Esophagus squamous epithelium (tissue), 5 donors: ENCODE results near the gene JAZF1. TPM values are rescaled to one million over a fixed set of nuclear protein-coding genes. Genes with fewer than 3 reads are reported as not detected.

Experiments
- DNase-seq: peaks from one replicate; lab custom pipeline; 2025; lab: John Stamatoyannopoulos, UW
- H3K27ac ChIP-seq, 4 donors: fragments of 200-600 bp; sonication (generic); one replicate each; pipeline ENCODE4 v1.5.1; 2016 to 2019; ENCODE audit warnings: mild to moderate bottlenecking in 1 of 4
- H3K27me3 ChIP-seq, 4 donors: fragments of 200-600 bp; sonication (generic); 1 replicate in 3 of 4; 2 replicates in 1 of 4; pipeline versions ENCODE4 v1.5.1 to v1.6.0; 2017 to 2021; ENCODE audit warnings: antibody characterized with exemption in 1 of 4
- H3K36me3 ChIP-seq, 3 donors: fragments of 200-600 bp; sonication (generic); one replicate each; pipeline ENCODE4 v1.5.1; 2016 to 2019
- H3K4me1 ChIP-seq, 3 donors: fragments of 200-600 bp; sonication (generic); one replicate each; pipeline ENCODE4 v1.5.1; 2017 to 2019
- H3K4me3 ChIP-seq, 4 donors: fragments of 200-600 bp; sonication (generic); 1 replicate in 3 of 4; 2 replicates in 1 of 4; pipeline ENCODE4 v1.5.1; 2016 to 2019; ENCODE audit warnings: mild to moderate bottlenecking in 2 of 4, moderate library complexity in 1 of 4
- H3K9me3 ChIP-seq, 3 donors: fragments of 200-600 bp; sonication (generic); one replicate each; pipeline ENCODE4 v1.5.1; 2016 to 2019
- POLR2A ChIP-seq, 4 donors: fragments of 450-650 bp; IDR thresholded peaks; one replicate each; pipeline ENCODE4 v1.6.1; 2017; ENCODE audit warnings: antibody characterized with exemption in 4 of 4, mild to moderate bottlenecking in 4 of 4, moderate library complexity in 3 of 4
- WGBS, 2 donors: methylation state at CpG; one replicate each; pipeline ENCODE4 v1.1.5; 2018; 5-methylcytosine and 5-hydroxymethylcytosine counted together
- intact Hi-C: fragments of 100-400 bp; cut with DNase I; formaldehyde crosslinking; loops from one replicate; pipeline ENCODE4 v1.15.0; 2022
- total RNA-seq, 4 donors: library from RNA; depleted of rRNA; stranded (reverse); fragments of >200 nt; gene quantifications; one replicate each; pipeline ENCODE4 v1.1.0, GENCODE V29; 2016
- TF ChIP-seq, protein P1 (sequence below), 6 experiments: fragments of 450-650 bp in 4 of 6; fragments of 200-600 bp in 2 of 6; sonication (generic) in 2 of 6; IDR thresholded peaks; one replicate each; pipeline ENCODE4 v1.5.1; 2016 to 2019; ENCODE audit warnings: antibody characterized with exemption in 6 of 6, mild to moderate bottlenecking in 4 of 6, moderate library complexity in 4 of 6
- donor health status: DM: yes; HTN: yes; CAD: no.

Gene JAZF1
- total RNA-seq, 4 donors from 2014 or later, result 1.3 to 8.6 (median 2.0) TPM

DNA sequence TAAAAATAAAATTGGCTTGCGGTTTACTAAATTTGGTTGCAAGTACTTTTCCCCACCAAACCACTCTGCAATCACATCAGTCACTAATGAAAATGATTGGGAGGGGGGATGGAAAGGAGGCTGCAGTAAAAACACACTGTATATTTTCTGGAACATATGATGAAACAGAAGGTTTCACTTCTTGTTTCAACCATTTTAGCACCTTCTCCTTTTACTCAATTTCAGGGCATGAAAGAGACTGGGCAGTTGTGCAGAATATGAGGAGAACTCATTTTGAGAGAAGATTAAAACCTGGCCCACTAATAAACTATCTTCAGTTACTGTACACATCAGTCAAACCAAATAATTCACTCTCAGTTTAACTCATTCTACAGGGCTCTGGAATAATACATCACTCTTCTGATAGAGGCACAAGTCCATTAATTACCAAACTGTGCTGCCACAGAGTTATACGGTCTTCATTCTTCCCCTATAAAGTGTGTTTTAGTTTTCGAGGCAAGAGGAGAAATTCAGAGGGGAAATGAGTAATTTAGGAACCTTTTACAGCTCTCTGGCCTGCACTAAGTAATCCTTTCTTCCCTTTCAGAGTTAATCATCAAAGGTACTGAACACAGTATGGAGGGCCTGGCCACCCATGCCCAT is 25.5 kb downstream of the JAZF1 start:
- TF ChIP-seq POLR2A (IDR thresholded peaks at IDR 0.05), result peak in 1 of 4 donors; percentile 10
- TF ChIP-seq, protein P1, sequence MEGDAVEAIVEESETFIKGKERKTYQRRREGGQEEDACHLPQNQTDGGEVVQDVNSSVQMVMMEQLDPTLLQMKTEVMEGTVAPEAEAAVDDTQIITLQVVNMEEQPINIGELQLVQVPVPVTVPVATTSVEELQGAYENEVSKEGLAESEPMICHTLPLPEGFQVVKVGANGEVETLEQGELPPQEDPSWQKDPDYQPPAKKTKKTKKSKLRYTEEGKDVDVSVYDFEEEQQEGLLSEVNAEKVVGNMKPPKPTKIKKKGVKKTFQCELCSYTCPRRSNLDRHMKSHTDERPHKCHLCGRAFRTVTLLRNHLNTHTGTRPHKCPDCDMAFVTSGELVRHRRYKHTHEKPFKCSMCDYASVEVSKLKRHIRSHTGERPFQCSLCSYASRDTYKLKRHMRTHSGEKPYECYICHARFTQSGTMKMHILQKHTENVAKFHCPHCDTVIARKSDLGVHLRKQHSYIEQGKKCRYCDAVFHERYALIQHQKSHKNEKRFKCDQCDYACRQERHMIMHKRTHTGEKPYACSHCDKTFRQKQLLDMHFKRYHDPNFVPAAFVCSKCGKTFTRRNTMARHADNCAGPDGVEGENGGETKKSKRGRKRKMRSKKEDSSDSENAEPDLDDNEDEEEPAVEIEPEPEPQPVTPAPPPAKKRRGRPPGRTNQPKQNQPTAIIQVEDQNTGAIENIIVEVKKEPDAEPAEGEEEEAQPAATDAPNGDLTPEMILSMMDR (IDR thresholded peaks at IDR 0.05), result no peak
- H3K27ac ChIP-seq, result peak overlapping the region in 1 of 4 donors; percentile 50
- no peak overlapping the region for H3K4me3 ChIP-seq
- peaks cover 6 to 29% (median 22%) of the 10 kb centered on the region in 3 donors for H3K4me1 ChIP-seq
- H3K36me3 ChIP-seq, result no peaks in the 10 kb centered on the region
- H3K27me3 ChIP-seq, result no peaks in the 10 kb centered on the region
- H3K9me3 ChIP-seq, result no peaks in the 10 kb centered on the region
- WGBS, 2 donors, result 71 to 73% methylated on average over 3 of the region's 3 CpGs
- intact Hi-C loops, result no loop called here
- DNase-seq, result no peak

DNA sequence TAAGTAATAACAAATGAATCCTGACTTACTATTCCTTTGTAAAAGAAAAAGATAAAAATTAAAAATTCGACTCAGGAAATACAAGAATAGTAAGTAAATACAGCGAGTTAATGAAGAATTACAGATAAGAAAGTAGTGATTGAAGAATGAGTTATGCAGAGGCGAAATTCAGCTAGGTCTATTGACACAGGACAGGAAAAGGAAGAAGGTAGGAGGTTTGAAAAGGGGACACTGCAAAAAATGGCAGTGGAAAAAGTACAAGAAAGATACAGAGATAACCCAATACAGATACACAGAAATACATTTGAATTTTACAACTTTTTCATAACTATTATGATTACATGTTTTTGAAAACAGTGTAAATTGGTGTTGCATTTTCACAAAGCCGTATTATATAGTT is 28.0 kb downstream of the JAZF1 start:
- H3K36me3 ChIP-seq, result no peaks in the 10 kb centered on the region
- no peak overlapping the region for H3K27ac ChIP-seq
- DNase-seq, result no peak
- TF ChIP-seq POLR2A (IDR thresholded peaks at IDR 0.05), result no peak
- TF ChIP-seq, protein P1 (IDR thresholded peaks at IDR 0.05), result no peak
- intact Hi-C loops, result no loop called here
- WGBS, 2 donors, result 74 to 83% methylated on average over 4 of the region's 4 CpGs
- no peaks in the 10 kb centered on the region for H3K9me3 ChIP-seq
- peaks cover 6 to 36% (median 22%) of the 10 kb centered on the region in 3 donors for H3K4me1 ChIP-seq
- no peak overlapping the region for H3K4me3 ChIP-seq
- no peaks in the 10 kb centered on the region for H3K27me3 ChIP-seq

DNA sequence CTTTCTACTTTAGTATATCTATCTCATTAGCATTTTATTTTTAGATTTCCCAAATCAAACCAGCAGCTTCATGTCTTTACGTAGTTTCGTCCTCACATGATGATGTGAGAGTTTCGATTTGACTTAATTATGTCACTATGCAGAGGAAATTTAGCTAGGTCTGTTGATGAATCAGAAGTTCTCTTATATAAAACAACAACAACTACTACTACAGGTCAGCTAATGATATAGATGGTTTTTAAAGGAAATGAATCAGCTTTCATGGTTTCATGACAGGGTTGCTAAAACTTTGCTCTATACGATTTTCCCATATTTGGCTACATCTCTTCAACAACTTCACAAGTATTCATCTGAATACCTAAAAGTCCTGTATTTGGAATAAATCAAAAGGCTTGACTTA is 28.6 kb downstream of the JAZF1 start:
- no peak for DNase-seq
- Histone ChIP-seq H3K9me3 (no peaks in the 10 kb centered on the region), H3K27ac (no peak overlapping the region), H3K4me3 (no peak overlapping the region), H3K27me3 (no peaks in the 10 kb centered on the region), H3K4me1 (peaks cover 6 to 31% (median 22%) of the 10 kb centered on the region in 3 donors), H3K36me3 (no peaks in the 10 kb centered on the region)
- intact Hi-C loops, result no loop called here
- TF ChIP-seq, protein P1 (IDR thresholded peaks at IDR 0.05), result no peak
- TF ChIP-seq POLR2A (IDR thresholded peaks at IDR 0.05), result no peak
- WGBS, 2 donors, result 68 to 85% methylated on average over 4 of the region's 4 CpGs

DNA sequence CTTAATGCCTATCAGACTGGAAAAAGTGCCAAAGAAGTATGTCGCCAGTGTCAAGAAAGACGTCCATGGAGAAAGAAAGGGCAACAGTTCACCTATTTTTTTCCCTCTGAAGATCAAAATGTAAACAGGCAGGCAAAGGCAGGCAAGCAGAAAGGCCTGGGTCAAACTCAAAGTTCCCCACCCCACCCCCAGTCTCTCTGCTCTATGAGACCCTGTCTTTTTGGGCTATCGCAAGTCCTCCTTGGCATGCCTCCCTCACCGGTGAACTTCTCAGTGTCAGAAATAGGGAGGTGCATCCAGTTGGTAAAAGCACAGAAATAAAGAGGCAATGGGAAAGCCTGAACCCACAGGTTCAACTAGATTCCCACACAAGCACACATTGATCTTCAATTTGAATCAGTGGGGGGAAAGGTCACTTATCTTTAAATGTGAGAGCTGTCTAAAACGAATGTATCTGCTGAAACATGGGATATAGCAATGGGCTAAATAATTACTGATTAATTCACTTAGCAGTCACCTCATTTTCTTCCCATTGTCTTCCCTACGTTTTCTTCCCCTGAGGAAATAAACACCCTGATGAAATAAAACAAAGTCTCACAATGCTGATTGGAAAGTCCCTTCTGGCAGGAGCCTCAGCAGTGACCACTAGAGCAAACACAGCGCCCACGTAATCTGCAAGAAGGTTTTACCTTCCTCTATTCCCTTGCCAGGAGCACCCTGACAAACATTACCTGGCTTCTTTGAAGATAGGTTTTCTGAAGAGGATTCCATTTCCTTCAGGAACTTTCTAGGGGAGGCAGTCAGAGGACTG is 31.1 kb downstream of the JAZF1 start:
- Histone ChIP-seq H3K36me3 (no peaks in the 10 kb centered on the region), H3K27me3 (no peaks in the 10 kb centered on the region), H3K27ac (no peak overlapping the region), H3K9me3 (no peaks in the 10 kb centered on the region), H3K4me1 (peaks cover 0 to 10% (median 0%) of the 10 kb centered on the region in 3 donors), H3K4me3 (no peak overlapping the region)
- WGBS, 2 donors, result 38 to 49% methylated on average over 7 to 8 of the region's 8 CpGs
- intact Hi-C loops, result no loop called here
- no peak for TF ChIP-seq POLR2A (IDR thresholded peaks at IDR 0.05)
- TF ChIP-seq, protein P1 (IDR thresholded peaks at IDR 0.05), result no peak
- no peak for DNase-seq

DNA sequence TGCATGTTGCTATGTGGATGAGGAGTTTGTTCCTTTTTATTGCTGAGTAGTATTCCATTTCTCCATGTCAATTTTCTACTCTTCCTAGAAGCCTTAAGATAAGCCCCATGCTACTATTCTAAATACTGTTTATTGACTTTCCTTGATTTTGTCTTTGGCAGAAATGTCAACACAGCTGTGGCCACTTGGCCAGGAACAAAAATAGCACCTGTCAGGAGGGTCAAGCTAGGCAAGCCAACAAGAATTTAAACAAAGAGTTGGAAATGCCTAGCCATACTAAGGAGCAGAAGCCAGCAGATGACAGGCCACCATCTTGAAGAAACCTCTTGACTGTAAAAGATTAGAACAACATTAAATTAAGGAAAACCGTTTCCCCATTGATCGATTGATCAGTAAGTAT is 34.7 kb downstream of the JAZF1 start:
- WGBS, 2 donors, result 98 to 100% methylated on average over 2 of the region's 2 CpGs
- no peak for TF ChIP-seq POLR2A (IDR thresholded peaks at IDR 0.05)
- TF ChIP-seq, protein P1 (IDR thresholded peaks at IDR 0.05), result no peak
- H3K36me3 ChIP-seq, result no peaks in the 10 kb centered on the region
- no peak overlapping the region for H3K27ac ChIP-seq
- intact Hi-C loops, result no loop called here
- no peak for DNase-seq
- H3K27me3 ChIP-seq, result no peaks in the 10 kb centered on the region
- H3K9me3 ChIP-seq, result no peaks in the 10 kb centered on the region
- no peak overlapping the region for H3K4me3 ChIP-seq
- peaks cover 0 to 18% (median 0%) of the 10 kb centered on the region in 3 donors for H3K4me1 ChIP-seq
